GM18861 (cell line): Measurements from ENCODE around the gene GLMN.
"Not testable (repeated sequence)": the region's sequence is repeated elsewhere in the genome, so short reads cannot be mapped to it uniquely, and the experiment has no call there.

Source experiments
- ATAC-seq: cut with Tn5 transposase; IDR thresholded peaks from one replicate; pipeline ENCODE4 v1.9.1; 2021; ENCODE audit not compliant: unreplicated experiment

The GLMN gene

GRCh38 chr1:92299477-92300150 is 827 bp upstream of the GLMN start:
- no peak for ATAC-seq

- no peak for ATAC-seq
Measured at GRCh38 chr1:92298213-92298572, 594 bp downstream of the GLMN start.

GRCh38 chr1:92291372-92291999 is 7.3 kb downstream of the GLMN start:
- ATAC-seq = no peak

GRCh38 chr1:92281411-92281810 is 17.4 kb downstream of the GLMN start:
- not testable (repeated sequence) for ATAC-seq

GRCh38 chr1:92279781-92280180 is 19.0 kb downstream of the GLMN start:
- ATAC-seq = not testable (repeated sequence)

- ATAC-seq = no peak
Measured at GRCh38 chr1:92277105-92277723, 21.6 kb downstream of the GLMN start.

- ATAC-seq = no peak
Measured at GRCh38 chr1:92276082-92276481, 22.7 kb downstream of the GLMN start.

- ATAC-seq = no peak
Measured at GRCh38 chr1:92274939-92275338, 23.8 kb downstream of the GLMN start.

GRCh38 chr1:92273039-92273438 is 25.7 kb downstream of the GLMN start:
- ATAC-seq = no peak

GRCh38 chr1:92262516-92262915 is 36.3 kb downstream of the GLMN start:
- ATAC-seq = no peak

- no peak for ATAC-seq
Measured at GRCh38 chr1:92259350-92259749, 39.4 kb downstream of the GLMN start.

GRCh38 chr1:92254714-92255113 is 44.1 kb downstream of the GLMN start:
- not testable (repeated sequence) for ATAC-seq

- ATAC-seq = no peak
Measured at GRCh38 chr1:92244376-92244775, 54.4 kb downstream of the GLMN start.

- ATAC-seq = no peak
Measured at GRCh38 chr1:92240034-92240433, 58.8 kb downstream of the GLMN start.

GRCh38 chr1:92230736-92231135 is 68.1 kb downstream of the GLMN start:
- ATAC-seq = no peak

GRCh38 chr1:92228401-92228800 is 70.4 kb downstream of the GLMN start:
- no peak for ATAC-seq

- no peak for ATAC-seq
Measured at GRCh38 chr1:92219028-92219427, 79.8 kb downstream of the GLMN start.

- no peak for ATAC-seq
Measured at GRCh38 chr1:92218559-92218958, 80.2 kb downstream of the GLMN start.

GRCh38 chr1:92217721-92218120 is 81.1 kb downstream of the GLMN start, which contains the start of gene C1orf146:
C1orf146 (plus strand) TSS chr1:92217915; CDS start chr1:92231421, 13,506 bp downstream.
- no peak for ATAC-seq

GRCh38 chr1:92211166-92211565 is 87.6 kb downstream of the GLMN start:
- no peak for ATAC-seq

GRCh38 chr1:92210701-92211100 is 88.1 kb downstream of the GLMN start:
- ATAC-seq = no peak

GRCh38 chr1:92203105-92203504 is 95.7 kb downstream of the GLMN start:
- no peak for ATAC-seq
